GM19023 (cell line): Measurements from ENCODE around the gene CCDC186.

ENCODE experiments used
- ATAC-seq: cut with Tn5 transposase; IDR thresholded peaks from one replicate; pipeline ENCODE4 v1.9.1; 2021; ENCODE audit warnings: mild to moderate bottlenecking, moderate library complexity; ENCODE audit not compliant: unreplicated experiment

The CCDC186 gene

GRCh38 chr10:114071178-114071577 lies 102.8 kb downstream of the CCDC186 start:
- no peak for ATAC-seq
